Stomach (tissue), 9 donors: ENCODE results near the gene CFAP74. TPM values are rescaled to one million over a fixed set of nuclear protein-coding genes. Genes with fewer than 3 reads are reported as not detected.

ENCODE experiments used
- DNase-seq, 2 donors: peaks; one replicate each; pipeline versions ENCODE4 v3.0.0 to v3.0.0-alpha.2; 2013 to 2019
- H3K27ac ChIP-seq, 5 donors: fragments of 200-600 bp in 4 of 5; sonication (generic) in 4 of 5; one replicate each; pipeline ENCODE4 v1.5.1; 2013 to 2019; ENCODE audit warnings: mild to moderate bottlenecking in 1 of 5, moderate library complexity in 1 of 5
- H3K27me3 ChIP-seq, 3 donors: fragments of 200-600 bp; sonication (generic); one replicate each; pipeline ENCODE4 v1.5.1; 2017 to 2019; ENCODE audit warnings: mixed run types in 1 of 3
- H3K36me3 ChIP-seq, 4 donors: fragments of 200-600 bp; sonication (generic); 1 replicate in 3 of 4; 2 replicates in 1 of 4; pipeline ENCODE4 v1.5.1; 2016 to 2019
- H3K4me1 ChIP-seq, 4 donors: fragments of 200-600 bp; sonication (generic); one replicate each; pipeline ENCODE4 v1.5.1; 2016 to 2019
- H3K4me3 ChIP-seq, 4 donors: fragments of 200-600 bp; sonication (generic) in 3 of 4; one replicate each; pipeline ENCODE4 v1.5.1; 2016 to 2019; ENCODE audit warnings: mild to moderate bottlenecking in 1 of 4
- H3K9me3 ChIP-seq, 4 donors: fragments of 200-600 bp; sonication (generic); one replicate each; pipeline ENCODE4 v1.5.1; 2016 to 2019
- EP300 ChIP-seq: sonication (generic); formaldehyde crosslinking; IDR thresholded peaks from one replicate; pipeline ENCODE4 v1.6.1; 2017; ENCODE audit warnings: antibody characterized with exemption
- POLR2A ChIP-seq, 4 donors: fragments of 450-650 bp; IDR thresholded peaks; one replicate each; pipeline ENCODE4 v1.6.1; 2016; ENCODE audit warnings: antibody characterized with exemption in 4 of 4, control low read depth in 2 of 4, mild to moderate bottlenecking in 1 of 4, moderate library complexity in 1 of 4
- POLR2AphosphoS5 ChIP-seq, 3 donors: sonication (generic); formaldehyde crosslinking; IDR thresholded peaks; one replicate each; pipeline ENCODE4 v1.6.1; 2016; ENCODE audit warnings: antibody characterized with exemption in 3 of 3
- WGBS, 5 donors: extraction: QIAGEN DNeasy Blood & Tissue Kit in 3 of 5; methylation state at CpG; one replicate each; pipeline versions ENCODE4 v1.1.5 to v1.1.7; 2013 to 2018; 5-methylcytosine and 5-hydroxymethylcytosine counted together
- intact Hi-C: fragments of 100-400 bp; cut with DNase I; formaldehyde crosslinking; loops from one replicate; pipeline ENCODE4 v1.15.1; 2023; ENCODE audit warnings: low total_unique reads
- polyA plus RNA-seq, 3 donors: library from polyadenylated mRNA; stranded (reverse); fragments of 200-250 nt; gene quantifications; one replicate each; pipeline ENCODE4 v1.2.3, GENCODE V29; 2013
- total RNA-seq, 5 donors: library from RNA; depleted of rRNA; stranded (reverse); fragments of >200 nt; gene quantifications; one replicate each; pipeline versions ENCODE4 v1.1.0 to v1.2.3, GENCODE V29; 2014 to 2016
- TF ChIP-seq, protein P1 (sequence below), 7 experiments: fragments of 450-650 bp in 4 of 7; fragments of 200-600 bp in 3 of 7; sonication (generic) in 3 of 7; IDR thresholded peaks; one replicate each; pipeline ENCODE4 v1.5.1; 2016 to 2019; ENCODE audit warnings: antibody characterized with exemption in 7 of 7, control low read depth in 2 of 7, mild to moderate bottlenecking in 1 of 7
- donor health status: healthy with polysubstance abuse.
- donor health status: Bipolar disorder and iron deficiency.
- donor health status: healthy.

CFAP74 gene
- total and polyA plus RNA-seq, 8 donors: under 0.01 TPM; not detected in 7

GRCh38 chr1:2038229-2038628 is 34.6 kb upstream of the CFAP74 start:
- no peak overlapping the region for H3K4me3 ChIP-seq
- H3K4me1 ChIP-seq: peaks cover 0 to 4% (median 1%) of the 10 kb centered on the region in 4 donors
- no peaks in the 10 kb centered on the region for H3K36me3 ChIP-seq
- intact Hi-C loops: no loop called here
- H3K27ac ChIP-seq: no peak overlapping the region
- no peak for TF ChIP-seq POLR2A (IDR thresholded peaks at IDR 0.05)
- no peak for TF ChIP-seq POLR2AphosphoS5 (IDR thresholded peaks at IDR 0.05)
- TF ChIP-seq EP300: no peak
- TF ChIP-seq, protein P1, sequence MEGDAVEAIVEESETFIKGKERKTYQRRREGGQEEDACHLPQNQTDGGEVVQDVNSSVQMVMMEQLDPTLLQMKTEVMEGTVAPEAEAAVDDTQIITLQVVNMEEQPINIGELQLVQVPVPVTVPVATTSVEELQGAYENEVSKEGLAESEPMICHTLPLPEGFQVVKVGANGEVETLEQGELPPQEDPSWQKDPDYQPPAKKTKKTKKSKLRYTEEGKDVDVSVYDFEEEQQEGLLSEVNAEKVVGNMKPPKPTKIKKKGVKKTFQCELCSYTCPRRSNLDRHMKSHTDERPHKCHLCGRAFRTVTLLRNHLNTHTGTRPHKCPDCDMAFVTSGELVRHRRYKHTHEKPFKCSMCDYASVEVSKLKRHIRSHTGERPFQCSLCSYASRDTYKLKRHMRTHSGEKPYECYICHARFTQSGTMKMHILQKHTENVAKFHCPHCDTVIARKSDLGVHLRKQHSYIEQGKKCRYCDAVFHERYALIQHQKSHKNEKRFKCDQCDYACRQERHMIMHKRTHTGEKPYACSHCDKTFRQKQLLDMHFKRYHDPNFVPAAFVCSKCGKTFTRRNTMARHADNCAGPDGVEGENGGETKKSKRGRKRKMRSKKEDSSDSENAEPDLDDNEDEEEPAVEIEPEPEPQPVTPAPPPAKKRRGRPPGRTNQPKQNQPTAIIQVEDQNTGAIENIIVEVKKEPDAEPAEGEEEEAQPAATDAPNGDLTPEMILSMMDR (IDR thresholded peaks at IDR 0.05): no peak
- peaks cover 0 to 13% (median 3%) of the 10 kb centered on the region in 4 donors for H3K9me3 ChIP-seq
- WGBS, 5 donors: 83 to 92% (median 89%) methylated on average over 8 of the region's 8 CpGs
- DNase-seq: no peak
- H3K27me3 ChIP-seq: peaks cover 0 to 44% (median 5%) of the 10 kb centered on the region in 3 donors

GRCh38 chr1:2037314-2037979 is 33.9 kb upstream of the CFAP74 start:
- DNase-seq: no peak
- no peak overlapping the region for H3K4me3 ChIP-seq
- H3K27me3 ChIP-seq: peaks cover 0 to 46% (median 0%) of the 10 kb centered on the region in 3 donors
- peaks cover 0 to 13% (median 3%) of the 10 kb centered on the region in 4 donors for H3K9me3 ChIP-seq
- H3K36me3 ChIP-seq: no peaks in the 10 kb centered on the region
- TF ChIP-seq POLR2A (IDR thresholded peaks at IDR 0.05): no peak
- TF ChIP-seq POLR2AphosphoS5 (IDR thresholded peaks at IDR 0.05): no peak
- TF ChIP-seq EP300: no peak
- TF ChIP-seq, protein P1 (IDR thresholded peaks at IDR 0.05): no peak
- H3K27ac ChIP-seq: no peak overlapping the region
- no peaks in the 10 kb centered on the region for H3K4me1 ChIP-seq
- intact Hi-C loops: no loop called here
- WGBS, 5 donors: 76 to 83% (median 82%) methylated on average over 18 of the region's 18 CpGs

- no peak for TF ChIP-seq EP300
- TF ChIP-seq, protein P1 (IDR thresholded peaks at IDR 0.05): no peak
- TF ChIP-seq POLR2A (IDR thresholded peaks at IDR 0.05): no peak
- TF ChIP-seq POLR2AphosphoS5 (IDR thresholded peaks at IDR 0.05): no peak
- Histone ChIP-seq H3K27me3 (peaks cover 0 to 51% (median 0%) of the 10 kb centered on the region in 3 donors), H3K4me1 (no peaks in the 10 kb centered on the region), H3K4me3 (no peak overlapping the region), H3K27ac (no peak overlapping the region), H3K36me3 (no peaks in the 10 kb centered on the region), H3K9me3 (peaks cover 0 to 13% (median 3%) of the 10 kb centered on the region in 4 donors)
- intact Hi-C loops: no loop called here
- 76 to 89% (median 83%) methylated on average over 12 to 15 of the region's 15 CpGs for WGBS, 5 donors
- DNase-seq: no peak
These were observed 32.7 kb upstream of the CFAP74 start for GRCh38 chr1:2036287-2036686.

DNA sequence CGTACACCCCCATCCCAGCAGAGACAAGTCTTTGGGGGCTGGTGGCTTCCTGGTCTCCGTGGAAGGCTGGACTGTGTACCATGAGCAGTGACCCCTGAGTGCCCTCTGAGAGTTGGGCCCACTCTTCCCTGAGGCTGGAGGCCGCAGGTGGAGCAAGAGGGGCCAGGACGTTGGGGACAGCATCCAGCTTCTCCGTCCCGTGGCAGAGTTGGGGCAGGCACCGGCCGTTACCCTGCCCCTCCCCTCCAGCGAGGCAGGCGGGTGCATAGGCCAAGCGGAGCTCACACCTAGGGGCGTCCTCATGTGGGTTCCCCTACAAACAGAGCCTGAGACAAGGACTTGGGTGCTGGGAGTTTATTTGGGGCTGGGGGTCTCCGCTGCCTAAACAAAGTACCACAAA is 29.6 kb upstream of the CFAP74 start:
- DNase-seq: no peak
- H3K4me3 ChIP-seq: no peak overlapping the region
- H3K27ac ChIP-seq: no peak overlapping the region
- intact Hi-C loops: no loop called here
- TF ChIP-seq EP300 (no peak), POLR2AphosphoS5 (IDR thresholded peaks at IDR 0.05) (no peak), POLR2A (IDR thresholded peaks at IDR 0.05) (no peak)
- TF ChIP-seq, protein P1 (IDR thresholded peaks at IDR 0.05): no peak
- no peaks in the 10 kb centered on the region for H3K4me1 ChIP-seq
- H3K36me3 ChIP-seq: no peaks in the 10 kb centered on the region
- peaks cover 0 to 3% (median 1%) of the 10 kb centered on the region in 4 donors for H3K9me3 ChIP-seq
- 67 to 81% (median 69%) methylated on average over 7 to 13 of the region's 13 CpGs for WGBS, 5 donors
- H3K27me3 ChIP-seq: peaks cover 0 to 43% (median 0%) of the 10 kb centered on the region in 3 donors
